GM21737 (cell line): ENCODE measurements around the gene YPEL4.
A peak's percentile ranks its signal among the peaks of the same experiment; 100 is the strongest.

ENCODE experiments used
- ATAC-seq: cut with Tn5 transposase; IDR thresholded peaks from one replicate; pipeline ENCODE4 v1.9.1; 2021; ENCODE audit warnings: mild to moderate bottlenecking, moderate library complexity; ENCODE audit not compliant: unreplicated experiment

The YPEL4 gene

GRCh38 chr11:57651408-57651807 is 1.7 kb upstream of the YPEL4 start:
- ATAC-seq = no peak

GRCh38 chr11:57650739-57651090 is 1.0 kb upstream of the YPEL4 start:
- no peak for ATAC-seq

GRCh38 chr11:57648801-57649735 is 644 bp downstream of the YPEL4 start:
- no peak for ATAC-seq

GRCh38 chr11:57647960-57648800 is 1.5 kb downstream of the YPEL4 start:
- no peak for ATAC-seq

GRCh38 chr11:57647372-57647771 is 2.3 kb downstream of the YPEL4 start:
- no peak for ATAC-seq

GRCh38 chr11:57646799-57647303 is 2.9 kb downstream of the YPEL4 start:
- no peak for ATAC-seq

GRCh38 chr11:57646194-57646798 is 3.4 kb downstream of the YPEL4 start:
- ATAC-seq = no peak

GRCh38 chr11:57645689-57646085 is 4.0 kb downstream of the YPEL4 start:
- no peak for ATAC-seq

- ATAC-seq = no peak
Measured at GRCh38 chr11:57644748-57645688, 4.7 kb downstream of the YPEL4 start.

- no peak for ATAC-seq
Measured at GRCh38 chr11:57643802-57644201, 5.9 kb downstream of the YPEL4 start.

- no peak for ATAC-seq
Measured at GRCh38 chr11:57641011-57641807, 8.5 kb downstream of the YPEL4 start.

GRCh38 chr11:57640068-57640800 is 9.5 kb downstream of the YPEL4 start:
- ATAC-seq = no peak

- ATAC-seq = no peak
Measured at GRCh38 chr11:57639321-57640067, 10.2 kb downstream of the YPEL4 start.

- no peak for ATAC-seq
Measured at GRCh38 chr11:57638811-57639320, 10.8 kb downstream of the YPEL4 start.

- ATAC-seq = peak; percentile 40
Measured at GRCh38 chr11:57638005-57638781, 11.5 kb downstream of the YPEL4 start.

GRCh38 chr11:57637626-57638004 is 12.1 kb downstream of the YPEL4 start:
- no peak for ATAC-seq

- no peak for ATAC-seq
Measured at GRCh38 chr11:57635246-57635645, 14.5 kb downstream of the YPEL4 start.
